ENCODE measurements around the gene MMP10.

MMP10 gene

DNA sequence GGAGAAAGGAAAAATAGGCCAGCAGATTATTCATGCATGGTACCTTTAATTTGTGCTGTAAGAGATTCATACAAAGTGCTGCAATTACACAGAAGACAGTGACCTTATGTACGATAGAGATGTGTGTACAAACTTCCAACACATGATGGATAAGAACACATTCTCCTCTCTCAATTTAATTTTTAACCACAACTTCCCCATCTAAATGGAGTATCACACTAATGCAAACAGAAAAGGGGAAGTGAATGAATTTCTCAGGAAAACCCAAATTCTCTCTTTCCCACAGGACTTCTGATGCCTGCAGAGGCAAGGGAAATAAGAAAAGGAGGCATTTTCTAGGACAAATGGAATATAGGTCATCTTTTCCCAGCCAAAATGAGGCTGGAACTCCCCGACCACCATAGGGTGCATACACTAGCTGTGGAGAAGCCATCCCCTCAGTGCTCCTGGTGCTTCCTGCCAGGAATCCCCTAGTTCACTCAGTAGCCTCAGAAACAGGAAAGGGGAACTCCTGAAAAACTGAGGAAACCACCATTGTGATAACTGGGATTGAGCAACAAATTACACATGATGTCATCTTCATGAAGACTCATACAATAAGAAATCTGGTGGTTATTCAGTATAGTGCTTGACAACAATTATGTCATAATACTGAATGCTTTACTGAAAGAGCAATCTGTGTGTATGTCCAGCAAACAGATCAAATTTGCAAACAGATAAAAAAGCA lies 22.4 kb downstream of the MMP10 start:
- TF ChIP-seq SIN3A (IDR thresholded peaks at IDR 0.05; ENCODE audit: borderline replicate concordance, insufficient read depth, low read length) (no peak), TAF1 (IDR thresholded peaks at IDR 0.05; ENCODE audit: borderline replicate concordance, insufficient read depth, low read length) (no peak), FOXP2 (optimal IDR thresholded peaks at IDR 0.05; ENCODE audit: borderline replicate concordance, extremely low read depth, extremely low read length, insufficient read depth) (no peak), POLR2AphosphoS5 (IDR thresholded peaks at IDR 0.05; ENCODE audit: low read depth, low read length) (no peak)
- TF ChIP-seq, protein P1, sequence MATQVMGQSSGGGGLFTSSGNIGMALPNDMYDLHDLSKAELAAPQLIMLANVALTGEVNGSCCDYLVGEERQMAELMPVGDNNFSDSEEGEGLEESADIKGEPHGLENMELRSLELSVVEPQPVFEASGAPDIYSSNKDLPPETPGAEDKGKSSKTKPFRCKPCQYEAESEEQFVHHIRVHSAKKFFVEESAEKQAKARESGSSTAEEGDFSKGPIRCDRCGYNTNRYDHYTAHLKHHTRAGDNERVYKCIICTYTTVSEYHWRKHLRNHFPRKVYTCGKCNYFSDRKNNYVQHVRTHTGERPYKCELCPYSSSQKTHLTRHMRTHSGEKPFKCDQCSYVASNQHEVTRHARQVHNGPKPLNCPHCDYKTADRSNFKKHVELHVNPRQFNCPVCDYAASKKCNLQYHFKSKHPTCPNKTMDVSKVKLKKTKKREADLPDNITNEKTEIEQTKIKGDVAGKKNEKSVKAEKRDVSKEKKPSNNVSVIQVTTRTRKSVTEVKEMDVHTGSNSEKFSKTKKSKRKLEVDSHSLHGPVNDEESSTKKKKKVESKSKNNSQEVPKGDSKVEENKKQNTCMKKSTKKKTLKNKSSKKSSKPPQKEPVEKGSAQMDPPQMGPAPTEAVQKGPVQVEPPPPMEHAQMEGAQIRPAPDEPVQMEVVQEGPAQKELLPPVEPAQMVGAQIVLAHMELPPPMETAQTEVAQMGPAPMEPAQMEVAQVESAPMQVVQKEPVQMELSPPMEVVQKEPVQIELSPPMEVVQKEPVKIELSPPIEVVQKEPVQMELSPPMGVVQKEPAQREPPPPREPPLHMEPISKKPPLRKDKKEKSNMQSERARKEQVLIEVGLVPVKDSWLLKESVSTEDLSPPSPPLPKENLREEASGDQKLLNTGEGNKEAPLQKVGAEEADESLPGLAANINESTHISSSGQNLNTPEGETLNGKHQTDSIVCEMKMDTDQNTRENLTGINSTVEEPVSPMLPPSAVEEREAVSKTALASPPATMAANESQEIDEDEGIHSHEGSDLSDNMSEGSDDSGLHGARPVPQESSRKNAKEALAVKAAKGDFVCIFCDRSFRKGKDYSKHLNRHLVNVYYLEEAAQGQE (IDR thresholded peaks at IDR 0.05; ENCODE audit: insufficient read depth in 1 of 2, low read depth in 2 of 2, low read length in 2 of 2) = no peak

DNA sequence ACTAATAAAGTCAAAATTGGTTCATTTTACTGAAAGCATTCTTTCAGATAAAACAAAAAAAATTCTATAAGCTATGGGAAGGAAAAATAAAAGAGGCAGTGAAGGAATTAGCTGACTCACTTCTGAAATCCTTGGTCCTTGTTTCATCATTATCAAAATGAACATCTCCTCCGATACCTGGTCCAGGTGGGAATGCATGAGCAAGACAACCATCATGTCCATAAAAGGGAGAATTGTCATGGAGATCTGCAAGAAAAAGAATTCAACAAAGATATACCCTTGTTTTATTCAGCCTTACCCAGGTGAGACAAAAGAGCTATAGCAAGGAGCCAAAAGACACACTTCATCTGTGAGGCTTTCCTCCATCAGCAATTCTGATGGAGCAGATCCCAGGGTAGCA lies 27.2 kb downstream of the MMP10 start:
- TF ChIP-seq TAF1 (IDR thresholded peaks at IDR 0.05; ENCODE audit: borderline replicate concordance, insufficient read depth, low read length) (no peak), SIN3A (IDR thresholded peaks at IDR 0.05; ENCODE audit: borderline replicate concordance, insufficient read depth, low read length) (no peak), FOXP2 (optimal IDR thresholded peaks at IDR 0.05; ENCODE audit: borderline replicate concordance, extremely low read depth, extremely low read length, insufficient read depth) (no peak), POLR2AphosphoS5 (IDR thresholded peaks at IDR 0.05; ENCODE audit: low read depth, low read length) (no peak)
- TF ChIP-seq, protein P1 (IDR thresholded peaks at IDR 0.05; ENCODE audit: insufficient read depth in 1 of 2, low read depth in 2 of 2, low read length in 2 of 2) = no peak

DNA sequence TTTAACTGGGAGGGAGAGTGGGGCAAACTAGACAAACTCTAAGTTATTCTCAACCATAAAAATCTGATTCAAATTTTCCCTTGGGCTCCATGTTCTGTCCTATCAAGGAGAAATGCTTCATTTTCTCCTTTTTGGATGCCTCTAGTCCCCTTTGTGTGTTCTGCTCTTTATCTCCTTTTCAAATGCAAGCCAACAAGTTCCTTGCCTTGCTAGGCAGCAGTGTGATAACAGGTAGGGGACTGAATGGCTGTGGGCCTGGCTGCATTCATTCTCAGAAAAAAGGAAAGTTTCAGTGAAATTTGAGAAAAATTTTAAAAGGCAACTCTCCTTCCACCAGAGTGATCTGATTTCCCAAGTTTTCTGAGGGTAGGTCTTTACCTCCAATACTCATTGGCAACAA lies 28.8 kb downstream of the MMP10 start:
- no peak for TF ChIP-seq POLR2AphosphoS5 (IDR thresholded peaks at IDR 0.05; ENCODE audit: low read depth, low read length)
- TF ChIP-seq, protein P1 (IDR thresholded peaks at IDR 0.05; ENCODE audit: insufficient read depth in 1 of 2, low read depth in 2 of 2, low read length in 2 of 2) = no peak
- TF ChIP-seq FOXP2 (optimal IDR thresholded peaks at IDR 0.05; ENCODE audit: borderline replicate concordance, extremely low read depth, extremely low read length, insufficient read depth) = no peak
- TF ChIP-seq SIN3A (IDR thresholded peaks at IDR 0.05; ENCODE audit: borderline replicate concordance, insufficient read depth, low read length) = no peak
- no peak for TF ChIP-seq TAF1 (IDR thresholded peaks at IDR 0.05; ENCODE audit: borderline replicate concordance, insufficient read depth, low read length)

DNA sequence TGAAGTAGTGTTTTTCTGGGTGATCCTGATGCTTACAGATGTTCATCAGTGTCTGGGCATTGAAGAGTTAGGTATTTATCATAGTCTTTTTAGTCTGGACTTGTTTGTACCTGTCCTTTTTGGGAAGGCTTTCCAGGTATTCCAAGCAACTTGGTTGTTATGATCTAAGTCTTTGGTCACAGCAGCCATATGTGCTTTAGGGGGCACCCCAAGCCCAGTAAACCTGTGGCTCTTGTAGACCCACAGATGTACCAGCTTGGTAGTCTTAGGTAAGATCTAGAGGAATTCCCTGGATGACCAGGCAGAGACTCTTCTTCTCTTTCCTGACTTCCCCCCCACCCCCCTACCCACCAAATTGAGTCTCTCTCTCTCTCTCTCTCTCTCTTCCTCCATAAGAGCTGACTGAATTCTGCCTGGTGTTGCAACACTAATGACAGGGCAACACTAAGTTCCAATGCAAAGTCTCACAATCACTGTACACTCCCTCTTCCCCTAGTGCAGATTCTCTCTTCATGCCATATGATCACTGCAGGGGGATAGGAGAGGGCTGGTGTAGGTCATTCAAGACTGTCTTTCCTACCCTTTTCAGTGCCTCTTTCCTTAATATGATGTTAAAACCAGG lies 31.2 kb downstream of the MMP10 start:
- TF ChIP-seq, protein P1 (IDR thresholded peaks at IDR 0.05; ENCODE audit: insufficient read depth in 1 of 2, low read depth in 2 of 2, low read length in 2 of 2) = no peak
- TF ChIP-seq SIN3A (IDR thresholded peaks at IDR 0.05; ENCODE audit: borderline replicate concordance, insufficient read depth, low read length) (no peak), POLR2AphosphoS5 (IDR thresholded peaks at IDR 0.05; ENCODE audit: low read depth, low read length) (no peak), FOXP2 (optimal IDR thresholded peaks at IDR 0.05; ENCODE audit: borderline replicate concordance, extremely low read depth, extremely low read length, insufficient read depth) (no peak), TAF1 (IDR thresholded peaks at IDR 0.05; ENCODE audit: borderline replicate concordance, insufficient read depth, low read length) (no peak)

All from PFSK-1 (cell line).